Sigmoid colon (tissue), 7 donors: ENCODE data around the gene JAKMIP2. TPM values are rescaled to one million over a fixed set of nuclear protein-coding genes. Genes with fewer than 3 reads are reported as not detected.
"Not testable (repeated sequence)": the region's sequence is repeated elsewhere in the genome, so short reads cannot be mapped to it uniquely, and the experiment has no call there.

Experiments
- DNase-seq: peaks from one replicate; pipeline ENCODE4 v3.0.0-alpha.2; 2019
- H3K27ac ChIP-seq, 4 donors: fragments of 200-600 bp; sonication (generic); one replicate each; pipeline ENCODE4 v1.5.1; 2016 to 2019; ENCODE audit warnings: mild to moderate bottlenecking in 1 of 4
- H3K27me3 ChIP-seq, 3 donors: fragments of 200-600 bp; sonication (generic); one replicate each; pipeline ENCODE4 v1.5.1; 2019; ENCODE audit warnings: mild to moderate bottlenecking in 1 of 3
- H3K36me3 ChIP-seq, 4 donors: fragments of 200-600 bp; sonication (generic); one replicate each; pipeline ENCODE4 v1.5.1; 2016 to 2019
- H3K4me1 ChIP-seq, 4 donors: fragments of 200-600 bp; sonication (generic); one replicate each; pipeline ENCODE4 v1.5.1; 2017 to 2019
- H3K4me3 ChIP-seq, 4 donors: fragments of 200-600 bp; sonication (generic); one replicate each; pipeline ENCODE4 v1.5.1; 2017 to 2019; ENCODE audit warnings: mild to moderate bottlenecking in 2 of 4, moderate library complexity in 1 of 4
- H3K9me3 ChIP-seq, 4 donors: fragments of 200-600 bp in 3 of 4; sonication (generic) in 3 of 4; one replicate each; pipeline versions ENCODE4 v1.5.1 to v1.6.1; 2013 to 2019
- EP300 ChIP-seq, 4 donors: sonication (generic); formaldehyde crosslinking; IDR thresholded peaks; one replicate each; pipeline ENCODE4 v1.6.1; 2017; ENCODE audit warnings: antibody characterized with exemption in 4 of 4
- POLR2A ChIP-seq, 2 donors: fragments of 450-650 bp; IDR thresholded peaks; one replicate each; pipeline ENCODE4 v1.6.1; 2016; ENCODE audit warnings: antibody characterized with exemption in 2 of 2, mild to moderate bottlenecking in 2 of 2, moderate library complexity in 2 of 2
- POLR2AphosphoS5 ChIP-seq, 4 donors: sonication (generic); formaldehyde crosslinking; IDR thresholded peaks; one replicate each; pipeline ENCODE4 v1.6.1; 2017; ENCODE audit warnings: antibody characterized with exemption in 4 of 4
- WGBS, 2 donors: extraction: QIAGEN DNeasy Blood & Tissue Kit; methylation state at CpG; one replicate each; pipeline ENCODE4 v1.1.7; 2013; 5-methylcytosine and 5-hydroxymethylcytosine counted together
- intact Hi-C: fragments of 100-400 bp; cut with DNase I; formaldehyde crosslinking; loops from one replicate; pipeline ENCODE4 v1.15.1; 2023
- polyA plus RNA-seq, 3 donors: library from polyadenylated mRNA; stranded (reverse); fragments of 200-250 nt; gene quantifications; one replicate each; pipeline ENCODE4 v1.2.3, GENCODE V29; 2013
- total RNA-seq, 4 donors: library from RNA; depleted of rRNA; stranded (reverse); fragments of >200 nt; gene quantifications; one replicate each; pipeline ENCODE4 v1.1.0, GENCODE V29; 2016
- TF ChIP-seq, protein P1 (sequence below), 4 experiments: fragments of 450-650 bp in 3 of 4; fragments of 200-600 bp in 1 of 4; IDR thresholded peaks; one replicate each; pipeline ENCODE4 v1.5.1; 2016 to 2019; ENCODE audit warnings: antibody characterized with exemption in 4 of 4, mild to moderate bottlenecking in 3 of 4, moderate library complexity in 2 of 4
- donor health status: healthy with polysubstance abuse.
- donor health status: Bipolar disorder and iron deficiency.
- donor health status: healthy.

JAKMIP2 gene
- total and polyA plus RNA-seq, 7 donors, result under 0.01 to 8.9 (median 2.8) TPM; not detected in 1

DNA sequence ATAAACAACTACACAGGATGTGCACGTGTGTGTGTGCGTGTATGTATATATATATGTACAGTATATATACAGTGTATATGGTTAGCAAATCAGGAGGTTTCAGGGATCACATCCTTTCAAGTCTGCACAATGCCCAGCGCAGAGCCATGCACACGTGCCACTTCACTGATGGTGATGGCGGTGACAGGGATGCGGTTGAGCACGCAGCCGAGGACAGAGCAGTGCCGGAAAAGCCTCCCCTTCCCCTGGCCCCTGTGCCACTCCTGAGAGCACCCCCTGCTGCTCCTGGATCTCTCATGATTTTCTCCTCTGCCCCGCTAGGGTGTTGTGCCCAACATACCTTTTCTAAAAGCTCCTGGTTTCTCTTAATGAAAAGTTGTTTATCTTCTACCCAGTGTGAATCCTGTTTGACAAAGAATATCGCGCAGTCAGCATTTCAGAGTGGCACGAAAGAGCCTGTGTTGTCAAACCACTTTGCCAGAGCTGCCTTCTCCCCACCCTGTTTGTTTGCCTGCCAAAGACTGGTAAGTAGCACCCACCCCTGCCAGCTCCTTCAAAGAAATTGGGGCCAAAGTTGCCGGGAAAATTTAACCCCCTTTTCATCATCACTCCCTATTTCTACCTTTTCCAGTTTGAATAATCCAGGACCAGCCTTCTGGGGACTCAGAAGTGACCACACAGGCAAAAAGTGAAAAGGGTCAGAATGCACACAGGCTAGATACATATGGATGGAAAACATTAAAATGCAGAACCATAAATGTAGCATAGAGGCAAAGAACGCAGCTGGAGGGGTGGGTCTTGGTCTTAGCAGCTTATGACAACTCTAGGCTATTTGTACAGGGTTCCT, 146.4 kb downstream of the JAKMIP2 start:
- Histone ChIP-seq H3K4me3 (no peak overlapping the region), H3K4me1 (no peaks in the 10 kb centered on the region), H3K9me3 (no peaks in the 10 kb centered on the region), H3K36me3 (peaks cover 0 to 3% (median 0%) of the 10 kb centered on the region in 4 donors), H3K27me3 (no peaks in the 10 kb centered on the region), H3K27ac (no peak overlapping the region)
- no peak for DNase-seq
- TF ChIP-seq POLR2A (IDR thresholded peaks at IDR 0.05) (no peak), EP300 (IDR thresholded peaks at IDR 0.05) (no peak), POLR2AphosphoS5 (IDR thresholded peaks at IDR 0.05) (no peak)
- TF ChIP-seq, protein P1, sequence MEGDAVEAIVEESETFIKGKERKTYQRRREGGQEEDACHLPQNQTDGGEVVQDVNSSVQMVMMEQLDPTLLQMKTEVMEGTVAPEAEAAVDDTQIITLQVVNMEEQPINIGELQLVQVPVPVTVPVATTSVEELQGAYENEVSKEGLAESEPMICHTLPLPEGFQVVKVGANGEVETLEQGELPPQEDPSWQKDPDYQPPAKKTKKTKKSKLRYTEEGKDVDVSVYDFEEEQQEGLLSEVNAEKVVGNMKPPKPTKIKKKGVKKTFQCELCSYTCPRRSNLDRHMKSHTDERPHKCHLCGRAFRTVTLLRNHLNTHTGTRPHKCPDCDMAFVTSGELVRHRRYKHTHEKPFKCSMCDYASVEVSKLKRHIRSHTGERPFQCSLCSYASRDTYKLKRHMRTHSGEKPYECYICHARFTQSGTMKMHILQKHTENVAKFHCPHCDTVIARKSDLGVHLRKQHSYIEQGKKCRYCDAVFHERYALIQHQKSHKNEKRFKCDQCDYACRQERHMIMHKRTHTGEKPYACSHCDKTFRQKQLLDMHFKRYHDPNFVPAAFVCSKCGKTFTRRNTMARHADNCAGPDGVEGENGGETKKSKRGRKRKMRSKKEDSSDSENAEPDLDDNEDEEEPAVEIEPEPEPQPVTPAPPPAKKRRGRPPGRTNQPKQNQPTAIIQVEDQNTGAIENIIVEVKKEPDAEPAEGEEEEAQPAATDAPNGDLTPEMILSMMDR (IDR thresholded peaks at IDR 0.05), result no peak
- intact Hi-C loops, result no loop called here
- 89 to 94% methylated on average over 15 of the region's 15 CpGs for WGBS, 2 donors

DNA sequence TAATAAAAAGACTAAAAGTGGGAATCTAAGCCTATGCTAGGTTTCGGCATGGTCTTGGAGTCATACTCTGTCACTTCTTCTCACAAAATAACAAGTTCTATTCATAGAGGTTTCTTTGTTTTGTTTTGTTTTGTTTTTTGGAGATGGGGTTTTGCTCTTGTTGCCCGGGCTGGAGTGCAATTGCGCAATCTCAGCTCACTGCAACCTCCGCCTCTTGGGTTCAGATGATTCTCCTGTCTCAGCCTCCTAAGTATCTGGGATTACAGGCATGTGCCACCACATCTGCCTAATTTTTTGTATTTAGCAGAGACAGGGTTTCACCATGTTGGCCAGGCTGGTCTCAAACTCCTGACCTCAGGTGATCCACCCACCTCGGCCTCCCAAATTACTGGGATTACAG, 147.1 kb downstream of the JAKMIP2 start:
- H3K4me3 ChIP-seq, H3K9me3 ChIP-seq, H3K4me1 ChIP-seq, intact Hi-C loops, H3K36me3 ChIP-seq, H3K27me3 ChIP-seq, H3K27ac ChIP-seq, DNase-seq: not testable (repeated sequence)
- 84 to 88% methylated on average over 5 of the region's 5 CpGs for WGBS, 2 donors

DNA sequence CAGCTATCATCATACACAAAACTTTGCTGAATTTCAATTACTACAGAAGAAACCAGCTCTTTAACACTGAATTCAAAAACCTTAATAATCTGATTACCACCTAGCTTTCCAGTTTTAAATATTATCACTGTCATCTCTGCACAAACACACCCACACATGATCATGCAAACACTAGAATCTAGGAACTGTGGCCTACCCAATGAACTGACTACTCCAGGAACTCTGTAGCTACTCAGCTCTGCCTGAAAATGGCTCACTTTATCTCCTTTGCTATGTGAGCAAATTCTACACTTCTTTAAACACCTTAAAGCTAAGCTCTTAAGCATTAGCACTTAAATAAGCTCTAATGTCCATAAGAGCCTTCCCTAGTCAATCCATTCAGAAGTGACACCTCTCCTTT, 149.4 kb downstream of the JAKMIP2 start:
- intact Hi-C loops, result loop anchor here (5.0 kb wide), 1 partner anchor 54 kb away; no protein-coding TSS in a partner anchor
- no peak overlapping the region for H3K27ac ChIP-seq
- H3K36me3 ChIP-seq, result no peaks in the 10 kb centered on the region
- DNase-seq, result no peak
- TF ChIP-seq EP300 (IDR thresholded peaks at IDR 0.05) (no peak), POLR2AphosphoS5 (IDR thresholded peaks at IDR 0.05) (no peak), POLR2A (IDR thresholded peaks at IDR 0.05) (no peak)
- TF ChIP-seq, protein P1 (IDR thresholded peaks at IDR 0.05), result no peak
- no peaks in the 10 kb centered on the region for H3K9me3 ChIP-seq
- no peaks in the 10 kb centered on the region for H3K27me3 ChIP-seq
- H3K4me3 ChIP-seq, result no peak overlapping the region
- H3K4me1 ChIP-seq, result no peaks in the 10 kb centered on the region

DNA sequence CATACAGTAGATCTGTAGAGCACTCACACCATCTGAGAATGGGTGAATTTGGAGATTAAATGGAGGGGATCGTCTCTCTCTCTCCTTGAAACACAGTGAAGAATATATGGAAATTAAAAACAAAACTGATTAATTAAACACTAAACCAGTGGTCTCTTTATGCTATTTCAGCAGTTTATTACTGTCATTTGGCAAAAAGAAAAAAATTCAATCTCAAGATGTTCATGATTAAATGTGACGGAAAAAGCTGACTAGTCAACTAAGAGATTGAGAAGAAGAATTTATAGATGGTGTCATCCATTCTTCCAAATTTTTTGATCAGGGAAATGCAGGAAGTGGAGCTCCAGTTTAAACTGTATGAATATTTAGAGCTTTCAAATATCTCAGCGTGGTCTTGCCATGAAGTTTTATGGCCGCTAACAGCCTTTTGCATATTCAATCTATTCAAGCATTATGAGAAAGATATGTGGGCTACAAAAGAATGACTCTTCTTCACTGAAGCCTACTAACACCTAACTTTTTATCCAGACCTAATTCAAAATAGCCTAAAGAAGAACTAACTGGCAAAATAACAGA, 151.0 kb downstream of the JAKMIP2 start:
- intact Hi-C loops, result loop anchor here (5.0 kb wide), 1 partner anchor 56 kb away; no protein-coding TSS in a partner anchor
- H3K27ac ChIP-seq, result no peak overlapping the region
- no peaks in the 10 kb centered on the region for H3K36me3 ChIP-seq
- TF ChIP-seq POLR2A (IDR thresholded peaks at IDR 0.05), result no peak
- TF ChIP-seq POLR2AphosphoS5 (IDR thresholded peaks at IDR 0.05), result no peak
- TF ChIP-seq, protein P1 (IDR thresholded peaks at IDR 0.05), result no peak
- TF ChIP-seq EP300 (IDR thresholded peaks at IDR 0.05), result no peak
- DNase-seq, result no peak
- H3K9me3 ChIP-seq, result no peaks in the 10 kb centered on the region
- H3K27me3 ChIP-seq, result no peaks in the 10 kb centered on the region
- 90 to 91% methylated on average over 4 of the region's 4 CpGs for WGBS, 2 donors
- H3K4me1 ChIP-seq, result no peaks in the 10 kb centered on the region
- no peak overlapping the region for H3K4me3 ChIP-seq

- no peak for DNase-seq
- Histone ChIP-seq H3K27ac (no peak overlapping the region), H3K4me3 (no peak overlapping the region), H3K9me3 (no peaks in the 10 kb centered on the region), H3K27me3 (no peaks in the 10 kb centered on the region), H3K36me3 (no peaks in the 10 kb centered on the region), H3K4me1 (no peaks in the 10 kb centered on the region)
- TF ChIP-seq EP300 (IDR thresholded peaks at IDR 0.05) (no peak), POLR2A (IDR thresholded peaks at IDR 0.05) (no peak)
- TF ChIP-seq, protein P1 (IDR thresholded peaks at IDR 0.05), result no peak
- WGBS, 2 donors, result 89 to 90% methylated on average over 4 of the region's 4 CpGs
- intact Hi-C loops, result no loop called here
These were observed 153.3 kb downstream of the JAKMIP2 start for GRCh38 chr5:147629196-147629595.
